Inflammatory macrophage (primary cell): ENCODE measurements around the gene LIMS2.

Experiments used
- DNase-seq, 2 donors: peaks; one replicate each; pipeline ENCODE4 v3.0.0-alpha.2; 2020 to 2022

Gene LIMS2

DNA sequence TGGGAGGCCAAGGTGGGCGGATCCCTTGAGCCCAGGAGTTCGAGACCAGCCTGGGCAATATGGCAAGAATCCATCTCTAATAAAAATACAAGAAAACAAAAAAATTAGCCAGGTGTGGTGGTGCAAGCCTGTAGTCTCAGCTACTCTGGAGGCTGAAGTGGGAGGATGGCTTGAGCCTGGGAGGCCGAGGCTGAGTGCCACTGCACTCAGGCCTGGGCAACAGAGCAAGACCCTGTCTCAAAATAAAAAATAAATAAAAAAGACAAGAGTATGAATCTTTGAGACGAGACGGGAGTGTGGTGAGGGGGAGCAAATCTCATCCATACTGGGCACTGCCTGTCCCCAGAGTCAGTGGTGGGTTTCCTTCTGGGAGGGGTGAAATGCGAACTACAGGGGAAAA, 17.2 kb downstream of the LIMS2 start:
- no peak for DNase-seq

GRCh38 chr2:127657232-127657595, 18.1 kb downstream of the LIMS2 start:
- DNase-seq: no peak

- no peak for DNase-seq
These were observed 18.6 kb downstream of the LIMS2 start for GRCh38 chr2:127656569-127657231.

GRCh38 chr2:127655209-127656073, 19.9 kb downstream of the LIMS2 start:
- DNase-seq: no peak

DNA sequence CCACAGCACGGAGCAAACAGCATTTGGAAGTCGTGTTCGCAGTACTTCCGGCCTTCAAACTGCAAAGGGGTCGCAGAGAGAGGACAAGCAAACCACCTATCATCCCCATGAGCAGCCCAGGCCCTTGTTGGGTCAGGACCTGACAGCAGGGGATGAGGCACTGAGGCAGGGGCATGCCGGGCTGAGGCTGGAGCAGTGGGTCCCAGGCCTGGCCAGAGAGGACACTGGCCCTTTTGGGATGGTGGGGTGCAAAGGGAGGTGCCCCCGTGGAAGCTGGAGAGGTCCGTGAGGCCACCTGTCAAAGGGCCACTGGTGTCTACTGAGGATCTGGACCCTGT, 20.5 kb downstream of the LIMS2 start:
- no peak for DNase-seq

- DNase-seq: no peak
These were observed 21.1 kb downstream of the LIMS2 start for GRCh38 chr2:127654084-127654837.

DNA sequence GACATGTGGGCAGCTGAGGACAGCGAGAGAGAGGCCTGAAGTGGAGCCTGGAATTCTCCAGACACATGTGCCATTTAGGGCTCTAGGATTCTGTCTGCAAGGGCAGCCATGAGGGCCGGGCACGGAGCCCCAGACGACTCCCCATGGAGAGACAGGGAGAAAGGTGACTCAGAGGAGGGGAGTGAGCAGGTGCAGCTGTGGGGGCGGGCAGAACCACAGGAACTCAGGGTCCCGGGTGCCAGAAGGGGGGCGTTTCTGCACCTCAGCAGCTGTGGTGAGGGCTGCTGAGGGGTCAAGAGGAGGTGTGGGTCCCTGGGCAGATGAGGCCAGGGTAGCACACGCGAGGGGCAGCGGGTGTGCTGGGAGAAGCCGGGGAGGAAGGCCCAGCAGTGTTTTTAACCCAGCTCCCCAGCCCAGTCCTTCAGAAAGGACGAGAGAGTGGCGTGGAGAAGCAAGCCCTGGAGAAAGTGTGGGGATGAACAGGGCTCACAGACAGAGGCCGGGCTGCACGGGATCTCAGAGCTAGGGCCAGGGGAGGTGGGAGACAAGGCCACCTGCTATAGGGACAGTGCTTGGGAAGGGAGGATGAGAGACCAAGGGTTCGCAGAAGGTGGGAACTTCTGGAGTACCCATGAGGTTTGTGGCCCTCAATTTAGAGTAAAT, 21.8 kb downstream of the LIMS2 start:
- DNase-seq: no peak

GRCh38 chr2:127652786-127653357, 22.5 kb downstream of the LIMS2 start:
- no peak for DNase-seq

DNA sequence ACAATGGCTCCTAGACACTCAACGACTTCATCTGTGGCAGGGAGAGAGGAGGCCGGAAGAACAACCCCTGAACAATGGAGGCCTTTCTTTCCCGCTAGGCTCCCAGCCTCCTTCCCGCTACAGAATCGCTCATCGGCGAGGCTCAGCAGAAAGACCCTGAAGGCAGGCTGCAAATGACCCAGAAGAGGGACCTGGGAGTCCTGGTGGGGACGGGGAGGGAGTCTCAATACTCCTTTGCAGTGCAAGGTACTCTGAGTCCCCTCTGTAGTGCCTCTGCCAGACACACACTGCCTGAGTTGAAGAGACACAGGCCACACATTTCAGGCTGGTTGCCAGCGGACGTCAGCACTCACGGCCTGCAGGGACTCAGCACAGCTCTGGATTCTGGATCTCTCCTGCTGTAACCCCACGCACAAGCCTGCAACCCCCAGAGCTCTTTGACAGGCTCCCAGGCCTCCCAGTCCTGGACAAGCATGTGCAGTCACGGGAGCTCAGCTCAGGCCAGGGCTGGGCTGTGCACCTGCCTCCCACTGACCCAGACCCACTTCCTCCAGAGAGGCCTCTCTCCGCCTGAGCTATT, 23.3 kb downstream of the LIMS2 start:
- no peak for DNase-seq

DNA sequence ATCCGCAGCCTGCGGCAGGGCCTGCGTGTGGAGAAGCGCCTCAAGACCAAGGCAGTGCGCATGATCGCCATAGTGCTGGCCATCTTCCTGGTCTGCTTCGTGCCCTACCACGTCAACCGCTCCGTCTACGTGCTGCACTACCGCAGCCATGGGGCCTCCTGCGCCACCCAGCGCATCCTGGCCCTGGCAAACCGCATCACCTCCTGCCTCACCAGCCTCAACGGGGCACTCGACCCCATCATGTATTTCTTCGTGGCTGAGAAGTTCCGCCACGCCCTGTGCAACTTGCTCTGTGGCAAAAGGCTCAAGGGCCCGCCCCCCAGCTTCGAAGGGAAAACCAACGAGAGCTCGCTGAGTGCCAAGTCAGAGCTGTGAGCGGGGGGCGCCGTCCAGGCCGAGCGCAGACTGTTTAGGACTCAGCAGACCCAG, 23.9 kb downstream of the LIMS2 start:
- DNase-seq: no peak

DNA sequence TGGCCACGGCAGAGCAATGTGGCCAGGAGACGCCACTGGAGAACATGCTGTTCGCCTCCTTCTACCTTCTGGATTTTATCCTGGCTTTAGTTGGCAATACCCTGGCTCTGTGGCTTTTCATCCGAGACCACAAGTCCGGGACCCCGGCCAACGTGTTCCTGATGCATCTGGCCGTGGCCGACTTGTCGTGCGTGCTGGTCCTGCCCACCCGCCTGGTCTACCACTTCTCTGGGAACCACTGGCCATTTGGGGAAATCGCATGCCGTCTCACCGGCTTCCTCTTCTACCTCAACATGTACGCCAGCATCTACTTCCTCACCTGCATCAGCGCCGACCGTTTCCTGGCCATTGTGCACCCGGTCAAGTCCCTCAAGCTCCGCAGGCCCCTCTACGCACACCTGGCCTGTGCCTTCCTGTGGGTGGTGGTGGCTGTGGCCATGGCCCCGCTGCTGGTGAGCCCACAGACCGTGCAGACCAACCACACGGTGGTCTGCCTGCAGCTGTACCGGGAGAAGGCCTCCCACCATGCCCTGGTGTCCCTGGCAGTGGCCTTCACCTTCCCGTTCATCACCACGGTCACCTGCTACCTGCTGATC, 24.4 kb downstream of the LIMS2 start:
- DNase-seq: no peak

DNA sequence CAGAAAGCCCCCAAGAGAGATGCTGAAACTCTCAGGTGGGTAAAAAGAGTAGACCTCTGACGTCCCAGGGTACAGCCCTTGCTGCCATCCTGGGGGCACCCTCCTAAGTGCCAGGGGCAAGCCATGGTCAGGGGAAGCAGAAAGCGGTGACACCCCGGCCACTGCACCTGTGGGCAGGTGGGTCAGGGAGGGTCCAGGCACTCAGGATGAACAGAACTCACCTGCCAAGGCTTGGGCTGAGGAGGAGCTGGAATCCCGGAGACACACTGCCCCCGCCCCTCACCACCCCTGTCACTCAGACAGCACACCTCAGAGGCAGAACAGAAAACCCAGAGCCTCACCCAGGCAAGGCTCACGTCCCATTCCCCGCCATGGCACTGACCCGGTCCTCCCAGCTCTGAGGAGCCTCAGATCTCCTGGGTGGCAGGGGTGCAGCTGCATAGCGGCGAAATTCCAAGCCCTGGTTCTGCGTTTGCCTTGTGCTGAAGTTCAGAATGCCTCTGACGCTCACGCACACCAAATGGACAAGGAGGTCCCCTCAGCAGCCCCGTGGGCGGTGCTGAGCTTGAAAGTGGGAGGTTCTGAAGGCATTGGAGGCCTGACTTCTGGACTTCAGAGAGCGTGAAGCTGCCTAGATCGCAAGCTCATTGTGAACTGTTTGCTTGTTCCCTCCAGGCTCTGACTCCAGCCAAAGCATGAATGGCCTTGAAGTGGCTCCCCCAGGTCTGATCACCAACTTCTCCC, 25.1 kb downstream of the LIMS2 start:
- no peak for DNase-seq

DNA sequence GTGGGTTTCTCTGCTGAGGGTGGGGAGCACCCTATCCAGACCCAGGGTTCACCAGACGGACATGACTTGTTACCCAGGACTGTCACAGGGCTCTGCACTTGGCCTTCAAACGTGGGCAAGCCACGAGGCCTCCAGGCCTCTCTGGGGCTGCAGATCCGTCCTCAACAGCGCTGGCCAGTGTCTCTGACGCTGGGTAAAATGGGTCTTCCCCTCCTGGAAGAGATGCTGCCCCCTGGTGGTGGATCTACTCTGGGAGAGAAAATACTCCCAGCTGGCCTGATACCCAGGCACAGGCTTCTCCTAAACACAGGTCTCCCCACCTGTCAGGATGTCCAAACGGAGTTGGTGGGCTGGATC, 25.7 kb downstream of the LIMS2 start:
- peak; percentile 86 to 87 for DNase-seq

GRCh38 chr2:127649100-127649611, 26.2 kb downstream of the LIMS2 start:
- DNase-seq: no peak

GRCh38 chr2:127648321-127648720, 27.0 kb downstream of the LIMS2 start:
- no peak for DNase-seq

DNA sequence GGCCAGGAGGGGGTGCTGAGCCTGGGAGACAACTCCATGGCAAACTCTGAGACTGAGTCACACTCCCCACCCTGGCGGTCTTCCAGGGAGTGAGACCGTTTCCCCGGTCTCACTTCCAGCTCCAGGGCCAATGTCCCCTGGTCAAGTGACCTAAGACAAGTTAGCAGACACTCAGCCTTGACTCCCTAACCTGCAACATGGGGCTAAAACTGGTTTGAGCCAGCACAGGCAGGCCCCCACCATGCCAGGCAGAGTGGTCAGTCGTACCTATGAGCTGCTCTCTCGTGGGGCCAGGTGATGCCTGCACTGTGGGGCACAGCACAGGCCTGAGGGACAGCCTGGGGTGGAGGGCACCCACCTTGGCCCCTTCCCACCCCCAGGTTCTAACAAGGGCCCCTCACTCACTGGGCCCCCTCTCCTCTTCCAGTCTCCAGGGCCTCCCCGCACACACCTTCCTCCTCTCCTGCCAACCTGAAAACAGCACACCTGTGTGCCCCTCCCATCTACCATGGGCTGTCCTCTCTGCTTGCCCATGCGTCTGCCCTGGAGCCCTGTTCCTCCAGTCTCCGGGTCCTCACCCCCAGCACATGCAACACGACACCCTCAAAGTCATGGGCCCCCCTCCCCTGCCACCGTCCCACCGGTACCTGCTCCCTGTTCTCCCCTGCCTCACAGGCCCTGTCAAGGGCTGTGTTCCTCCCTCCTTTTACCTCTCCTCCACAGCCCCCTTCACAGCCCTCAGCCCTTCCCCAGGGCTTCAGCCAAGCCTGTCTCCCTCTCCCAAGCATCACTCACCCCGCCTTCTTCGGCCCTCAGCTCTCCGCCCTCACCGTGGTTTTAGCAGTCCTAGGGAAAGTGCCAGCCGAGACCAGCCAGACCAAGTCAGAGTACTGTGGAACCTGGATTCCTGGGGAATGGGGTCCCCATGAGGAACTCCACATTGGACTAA, 27.8 kb downstream of the LIMS2 start:
- no peak for DNase-seq

GRCh38 chr2:127646487-127647241, 28.7 kb downstream of the LIMS2 start:
- peak in 1 of 2 donors; percentile 14 for DNase-seq

DNA sequence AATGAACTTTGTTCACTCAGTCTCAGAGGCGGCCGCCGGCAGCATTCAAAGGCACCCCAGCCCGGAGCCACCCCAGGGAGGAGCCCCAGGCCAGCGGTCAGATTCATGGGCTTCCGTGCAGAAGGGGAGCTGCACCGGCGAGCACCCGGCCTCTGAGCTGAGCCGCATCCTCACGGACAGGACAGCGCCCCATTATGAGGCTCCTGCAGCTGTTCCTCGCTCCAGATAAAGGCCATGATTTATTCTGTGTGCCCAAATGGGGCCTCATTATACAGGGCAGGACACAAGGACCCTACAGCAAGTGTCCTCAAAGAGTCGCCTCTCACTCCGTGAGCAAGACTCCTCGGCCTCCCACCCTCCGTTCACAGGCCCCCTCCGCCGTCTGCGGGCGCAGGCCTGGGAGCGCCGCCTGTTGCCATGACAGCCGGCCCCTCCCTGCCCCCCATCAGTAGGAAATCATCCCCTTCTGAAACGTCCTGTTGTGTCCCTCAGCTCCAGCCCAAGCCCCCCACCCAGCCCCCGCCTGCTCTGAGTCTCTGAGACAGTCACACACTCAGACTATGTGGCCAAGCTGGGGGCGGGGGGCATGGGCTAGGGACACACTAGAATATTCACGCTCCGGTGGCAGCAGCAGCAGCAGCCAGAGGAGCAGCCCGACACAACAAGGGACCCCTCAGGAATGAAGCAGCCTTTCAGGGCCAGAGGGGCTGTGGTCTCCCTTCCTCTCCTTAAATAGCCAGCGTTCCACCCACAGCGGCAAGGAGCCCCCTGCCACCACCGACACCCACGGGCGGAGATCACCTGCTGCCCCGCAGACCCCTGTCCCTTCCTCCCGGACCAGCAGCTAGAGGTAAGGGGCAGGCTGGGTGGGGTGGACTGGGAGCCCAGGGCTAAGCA, 29.7 kb downstream of the LIMS2 start, which contains the start of gene GPR17:
TSS of gene GPR17 (plus strand) at position 759 of the 897 bp plus-strand sequence. CDS start 4,583 bp downstream, outside the sequence.
- no peak for DNase-seq
